Measurements from ENCODE around the gene CDH23. TPM values are rescaled to one million over a fixed set of nuclear protein-coding genes. Genes with fewer than 3 reads are reported as not detected.

CDH23 gene
- total and polyA plus RNA-seq, 10 donors, result 2.0 to 19.9 (median 11.0) TPM

DNA sequence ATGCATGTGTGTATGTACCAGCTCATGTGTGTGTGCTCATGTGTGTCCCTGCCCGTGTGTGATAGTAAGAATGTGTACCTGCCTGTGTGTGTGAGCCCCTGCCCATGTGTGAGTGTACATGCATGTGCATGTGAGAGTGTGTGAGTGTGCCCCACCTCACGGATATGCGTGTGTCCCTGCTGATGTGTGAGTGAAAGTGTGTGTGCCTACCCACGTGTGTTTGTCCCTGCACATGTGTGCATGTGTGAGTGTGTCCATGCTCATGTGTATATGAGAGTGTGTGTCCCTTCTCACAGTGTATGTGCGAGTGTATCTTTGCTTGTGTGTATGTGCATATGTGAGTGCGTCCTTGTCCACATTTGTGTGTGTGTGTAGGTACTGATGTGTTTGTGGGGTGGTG, 69.6 kb downstream of the CDH23 start:
- Histone ChIP-seq H3K4me3 (no peak overlapping the region), H3K27me3 (replicated peaks in 1 of 7) (peaks cover 0 to 7% (median 0%) of the 10 kb centered on the region in 7 donors), H3K9me3 (no peaks in the 10 kb centered on the region), H3K27ac (no peak overlapping the region), H3K36me3 (no peaks in the 10 kb centered on the region), H3K4me1 (no peaks in the 10 kb centered on the region)
- TF ChIP-seq POLR2A (IDR thresholded peaks at IDR 0.05) (no peak), POLR2AphosphoS5 (IDR thresholded peaks at IDR 0.05) (no peak)
- TF ChIP-seq, protein P1, sequence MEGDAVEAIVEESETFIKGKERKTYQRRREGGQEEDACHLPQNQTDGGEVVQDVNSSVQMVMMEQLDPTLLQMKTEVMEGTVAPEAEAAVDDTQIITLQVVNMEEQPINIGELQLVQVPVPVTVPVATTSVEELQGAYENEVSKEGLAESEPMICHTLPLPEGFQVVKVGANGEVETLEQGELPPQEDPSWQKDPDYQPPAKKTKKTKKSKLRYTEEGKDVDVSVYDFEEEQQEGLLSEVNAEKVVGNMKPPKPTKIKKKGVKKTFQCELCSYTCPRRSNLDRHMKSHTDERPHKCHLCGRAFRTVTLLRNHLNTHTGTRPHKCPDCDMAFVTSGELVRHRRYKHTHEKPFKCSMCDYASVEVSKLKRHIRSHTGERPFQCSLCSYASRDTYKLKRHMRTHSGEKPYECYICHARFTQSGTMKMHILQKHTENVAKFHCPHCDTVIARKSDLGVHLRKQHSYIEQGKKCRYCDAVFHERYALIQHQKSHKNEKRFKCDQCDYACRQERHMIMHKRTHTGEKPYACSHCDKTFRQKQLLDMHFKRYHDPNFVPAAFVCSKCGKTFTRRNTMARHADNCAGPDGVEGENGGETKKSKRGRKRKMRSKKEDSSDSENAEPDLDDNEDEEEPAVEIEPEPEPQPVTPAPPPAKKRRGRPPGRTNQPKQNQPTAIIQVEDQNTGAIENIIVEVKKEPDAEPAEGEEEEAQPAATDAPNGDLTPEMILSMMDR (IDR thresholded peaks at IDR 0.05 in 8 of 11, conservative IDR thresholded peaks at IDR 0.05 in 3 of 11), result no peak
- 80 to 94% (median 89%) methylated on average over 6 of the region's 6 CpGs for WGBS, 5 donors
- DNase-seq, result no peak
- intact Hi-C loops (cut with DNase I; ENCODE audit: low total_unique reads), result no loop called here

DNA sequence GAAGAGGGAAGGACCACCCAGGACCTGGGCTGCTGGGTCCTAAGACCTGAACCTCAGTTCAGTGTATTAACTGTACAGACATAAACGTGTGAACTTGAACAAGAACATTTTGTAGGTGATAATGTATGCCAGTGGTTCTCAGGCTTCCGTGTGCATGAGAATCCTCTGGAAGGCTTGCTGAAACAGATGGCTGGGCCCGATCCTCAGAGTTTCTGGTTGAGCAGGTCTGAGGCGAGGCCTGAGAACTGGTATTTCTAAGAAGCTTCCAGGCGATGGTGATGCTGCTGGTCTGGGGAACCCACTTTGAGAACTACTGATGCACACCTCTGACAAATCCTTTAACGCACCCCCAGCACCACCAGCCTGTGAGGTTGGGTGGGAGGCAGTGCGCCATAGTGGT, 70.4 kb downstream of the CDH23 start:
- no peak overlapping the region for H3K4me3 ChIP-seq
- no peak overlapping the region for H3K27ac ChIP-seq
- 88 to 96% (median 94%) methylated on average over 5 to 7 of the region's 7 CpGs for WGBS, 5 donors
- DNase-seq, result no peak
- H3K36me3 ChIP-seq, result no peaks in the 10 kb centered on the region
- peaks cover 0 to 7% (median 0%) of the 10 kb centered on the region in 7 donors for H3K27me3 ChIP-seq (replicated peaks in 1 of 7)
- intact Hi-C loops (cut with DNase I; ENCODE audit: low total_unique reads), result no loop called here
- H3K9me3 ChIP-seq, result no peaks in the 10 kb centered on the region
- H3K4me1 ChIP-seq, result peaks cover 0 to 2% (median 0%) of the 10 kb centered on the region in 6 donors
- TF ChIP-seq POLR2A (IDR thresholded peaks at IDR 0.05) (no peak), POLR2AphosphoS5 (IDR thresholded peaks at IDR 0.05) (no peak)
- TF ChIP-seq, protein P1 (IDR thresholded peaks at IDR 0.05 in 8 of 11, conservative IDR thresholded peaks at IDR 0.05 in 3 of 11), result no peak

DNA sequence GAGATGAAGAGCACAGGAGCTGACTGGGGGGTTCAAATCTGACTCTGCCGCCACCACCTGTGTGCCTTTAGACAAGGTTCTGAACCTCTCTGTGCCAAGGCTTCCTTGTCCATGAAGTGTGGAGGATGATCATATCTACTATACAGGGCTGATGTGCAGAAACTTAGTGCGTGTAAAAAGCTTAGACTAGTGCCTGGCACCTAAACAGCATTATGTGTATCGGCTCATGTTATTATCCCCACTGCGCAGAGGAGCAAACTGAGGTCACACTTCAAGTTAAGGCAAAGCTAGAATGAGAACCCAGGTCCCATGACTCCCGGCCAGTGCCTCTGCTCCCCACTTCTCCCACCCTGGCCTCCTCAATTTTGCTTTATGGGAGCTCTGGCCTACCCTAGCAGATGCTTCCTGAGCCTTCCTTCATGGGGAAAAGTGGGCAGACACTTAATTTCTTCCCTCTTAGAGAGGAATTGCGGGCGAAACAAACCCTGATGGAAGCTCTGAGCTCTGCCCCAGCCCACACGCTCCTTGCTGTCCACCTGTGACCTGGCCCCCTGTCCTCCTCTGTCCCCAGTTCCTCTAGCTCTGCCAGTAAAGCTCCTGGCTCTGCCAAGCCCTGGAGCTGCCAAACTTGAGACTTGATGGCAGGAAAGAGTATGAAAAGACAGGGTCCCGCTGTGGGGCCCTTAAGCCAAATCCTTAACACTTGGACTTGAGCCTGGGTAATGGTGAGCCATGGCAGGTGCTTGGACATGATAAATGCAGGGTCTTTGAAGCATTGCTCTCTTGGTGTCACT, 71.0 kb downstream of the CDH23 start:
- H3K27me3 ChIP-seq (replicated peaks in 1 of 7), result peaks cover 0 to 2% (median 0%) of the 10 kb centered on the region in 7 donors
- intact Hi-C loops (cut with DNase I; ENCODE audit: low total_unique reads), result no loop called here
- DNase-seq, result no peak
- TF ChIP-seq, protein P1 (IDR thresholded peaks at IDR 0.05 in 8 of 11, conservative IDR thresholded peaks at IDR 0.05 in 3 of 11), result no peak
- TF ChIP-seq POLR2AphosphoS5 (IDR thresholded peaks at IDR 0.05) (no peak), POLR2A (IDR thresholded peaks at IDR 0.05) (no peak)
- H3K36me3 ChIP-seq, result no peaks in the 10 kb centered on the region
- no peak overlapping the region for H3K4me3 ChIP-seq
- peaks cover 0 to 8% (median 0%) of the 10 kb centered on the region in 6 donors for H3K4me1 ChIP-seq
- no peak overlapping the region for H3K27ac ChIP-seq
- H3K9me3 ChIP-seq, result no peaks in the 10 kb centered on the region
- 89 to 98% (median 91%) methylated on average over 9 of the region's 9 CpGs for WGBS, 5 donors

DNA sequence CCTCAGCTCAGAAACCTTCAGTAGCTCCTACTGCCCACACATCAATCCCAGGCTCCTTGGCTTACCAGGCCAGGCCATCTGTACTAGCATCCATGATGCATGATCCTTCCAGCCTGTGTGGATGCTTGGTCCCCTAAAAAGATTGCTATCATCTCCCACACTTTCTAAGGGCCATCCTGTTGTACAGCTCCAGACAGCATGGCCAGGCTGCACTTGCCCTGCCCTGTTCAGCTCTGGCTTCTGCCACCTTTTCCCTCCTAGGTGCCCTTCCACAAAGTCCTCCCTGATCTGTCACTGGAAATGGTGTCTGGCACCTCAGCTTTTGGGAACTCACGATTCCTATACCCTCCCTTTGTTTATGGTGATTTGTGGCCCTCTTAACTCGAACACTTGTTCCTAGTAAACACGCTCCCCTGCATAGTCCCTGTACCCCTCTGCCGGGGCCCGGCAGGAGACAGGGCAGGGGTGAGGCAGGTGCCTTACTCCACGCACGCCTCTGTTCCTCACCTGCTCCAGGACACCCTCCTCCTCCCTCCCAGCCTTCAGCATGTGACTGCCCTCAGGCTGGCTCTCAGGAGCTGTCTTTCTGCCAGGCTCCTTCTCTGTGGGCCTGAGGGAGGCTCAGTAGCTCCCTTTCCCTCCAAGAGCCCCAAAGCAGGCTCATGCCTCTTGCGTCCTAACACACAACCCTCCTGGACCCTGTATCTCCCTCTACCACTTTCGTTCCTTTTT, 71.8 kb downstream of the CDH23 start:
- no peaks in the 10 kb centered on the region for H3K27me3 ChIP-seq (replicated peaks in 1 of 7)
- DNase-seq, result no peak
- intact Hi-C loops (cut with DNase I; ENCODE audit: low total_unique reads), result no loop called here

More for the DNA sequence above, 71.8 kb downstream of the CDH23 start:
- no peaks in the 10 kb centered on the region for H3K36me3 ChIP-seq
- 83 to 93% (median 88%) methylated on average over 9 of the region's 9 CpGs for WGBS, 5 donors
- no peak overlapping the region for H3K27ac ChIP-seq
- no peak overlapping the region for H3K4me3 ChIP-seq
- peaks cover 0 to 15% (median 2%) of the 10 kb centered on the region in 6 donors for H3K4me1 ChIP-seq
- TF ChIP-seq POLR2AphosphoS5 (IDR thresholded peaks at IDR 0.05) (no peak), POLR2A (IDR thresholded peaks at IDR 0.05) (no peak)
- TF ChIP-seq, protein P1 (IDR thresholded peaks at IDR 0.05 in 8 of 11, conservative IDR thresholded peaks at IDR 0.05 in 3 of 11), result no peak
- H3K9me3 ChIP-seq, result no peaks in the 10 kb centered on the region
